Measurements from ENCODE around the gene RERE. TPM values are rescaled to one million over a fixed set of nuclear protein-coding genes. Genes with fewer than 3 reads are reported as not detected.

The RERE gene
- total RNA-seq, 2 donors from 2014 or later = 48.0 to 50.5 TPM

- Mint-ChIP-seq H3K4me1 (peaks cover 22% of the 10 kb centered on the region), H3K27me3 (no peaks in the 10 kb centered on the region), H3K9me3 (no peaks in the 10 kb centered on the region), H3K4me3 (peak overlapping the region; percentile 35), H3K27ac (peak overlapping the region; percentile 58), H3K36me3 (ENCODE audit: low read depth) (peaks cover 13% of the 10 kb centered on the region)
- no peak for ATAC-seq (replicated peaks)
Observed at GRCh38 chr1:8473121-8473875, 344.1 kb downstream of the RERE start.

GRCh38 chr1:8472668-8473067 is 344.8 kb downstream of the RERE start:
- H3K27ac Mint-ChIP-seq = peak overlapping the region; percentile 58
- H3K4me1 Mint-ChIP-seq = peaks cover 15% of the 10 kb centered on the region
- no peaks in the 10 kb centered on the region for H3K27me3 Mint-ChIP-seq
- ATAC-seq (replicated peaks) = peak; percentile 56
- H3K36me3 Mint-ChIP-seq (ENCODE audit: low read depth) = peaks cover 8% of the 10 kb centered on the region
- H3K9me3 Mint-ChIP-seq = no peaks in the 10 kb centered on the region
- peak overlapping the region; percentile 35 for H3K4me3 Mint-ChIP-seq

- H3K27me3 Mint-ChIP-seq = no peaks in the 10 kb centered on the region
- no peaks in the 10 kb centered on the region for H3K36me3 Mint-ChIP-seq (ENCODE audit: low read depth)
- no peaks in the 10 kb centered on the region for H3K9me3 Mint-ChIP-seq
- no peak overlapping the region for H3K4me3 Mint-ChIP-seq
- ATAC-seq (replicated peaks) = no peak
- H3K4me1 Mint-ChIP-seq = peaks cover 12% of the 10 kb centered on the region
- no peak overlapping the region for H3K27ac Mint-ChIP-seq
Observed at GRCh38 chr1:8471451-8471850, 346.0 kb downstream of the RERE start.

- H3K4me3 Mint-ChIP-seq = no peak overlapping the region
- no peaks in the 10 kb centered on the region for H3K9me3 Mint-ChIP-seq
- no peak for ATAC-seq (replicated peaks)
- H3K27ac Mint-ChIP-seq = no peak overlapping the region
- H3K36me3 Mint-ChIP-seq (ENCODE audit: low read depth) = peaks cover 12% of the 10 kb centered on the region
- no peaks in the 10 kb centered on the region for H3K27me3 Mint-ChIP-seq
- H3K4me1 Mint-ChIP-seq = peaks cover 21% of the 10 kb centered on the region
Observed at GRCh38 chr1:8468751-8469150, 348.7 kb downstream of the RERE start.

GRCh38 chr1:8467308-8467707 is 350.1 kb downstream of the RERE start:
- Mint-ChIP-seq H3K4me3 (no peak overlapping the region), H3K27me3 (no peaks in the 10 kb centered on the region), H3K9me3 (no peaks in the 10 kb centered on the region), H3K4me1 (peaks cover 16% of the 10 kb centered on the region), H3K27ac (no peak overlapping the region), H3K36me3 (ENCODE audit: low read depth) (peaks cover 12% of the 10 kb centered on the region)
- ATAC-seq (replicated peaks) = no peak

GRCh38 chr1:8465692-8466091 is 351.7 kb downstream of the RERE start:
- peaks cover 15% of the 10 kb centered on the region for H3K4me1 Mint-ChIP-seq
- H3K36me3 Mint-ChIP-seq (ENCODE audit: low read depth) = peaks cover 12% of the 10 kb centered on the region
- H3K9me3 Mint-ChIP-seq = no peaks in the 10 kb centered on the region
- no peak overlapping the region for H3K4me3 Mint-ChIP-seq
- no peak overlapping the region for H3K27ac Mint-ChIP-seq
- no peak for ATAC-seq (replicated peaks)
- no peaks in the 10 kb centered on the region for H3K27me3 Mint-ChIP-seq

- Mint-ChIP-seq H3K4me3 (no peak overlapping the region), H3K4me1 (peaks cover 15% of the 10 kb centered on the region), H3K27me3 (no peaks in the 10 kb centered on the region), H3K9me3 (no peaks in the 10 kb centered on the region), H3K27ac (peak overlapping the region; percentile 58), H3K36me3 (ENCODE audit: low read depth) (peaks cover 12% of the 10 kb centered on the region)
- ATAC-seq (replicated peaks) = no peak
Observed at GRCh38 chr1:8465013-8465412, 352.4 kb downstream of the RERE start.

- no peak overlapping the region for H3K4me3 Mint-ChIP-seq
- peak overlapping the region; percentile 58 for H3K27ac Mint-ChIP-seq
- no peak for ATAC-seq (replicated peaks)
- no peaks in the 10 kb centered on the region for H3K9me3 Mint-ChIP-seq
- peaks cover 12% of the 10 kb centered on the region for H3K36me3 Mint-ChIP-seq (ENCODE audit: low read depth)
- peaks cover 15% of the 10 kb centered on the region for H3K4me1 Mint-ChIP-seq
- H3K27me3 Mint-ChIP-seq = no peaks in the 10 kb centered on the region
Observed at GRCh38 chr1:8464377-8464776, 353.1 kb downstream of the RERE start.

GRCh38 chr1:8463144-8463927 is 354.1 kb downstream of the RERE start:
- peaks cover 12% of the 10 kb centered on the region for H3K36me3 Mint-ChIP-seq (ENCODE audit: low read depth)
- peak overlapping the region; percentile 58 for H3K27ac Mint-ChIP-seq
- no peaks in the 10 kb centered on the region for H3K9me3 Mint-ChIP-seq
- no peaks in the 10 kb centered on the region for H3K27me3 Mint-ChIP-seq
- H3K4me3 Mint-ChIP-seq = no peak overlapping the region
- H3K4me1 Mint-ChIP-seq = peaks cover 15% of the 10 kb centered on the region
- ATAC-seq (replicated peaks) = peak; percentile 45

GRCh38 chr1:8462371-8462892 is 355.0 kb downstream of the RERE start:
- Mint-ChIP-seq H3K27me3 (no peaks in the 10 kb centered on the region), H3K36me3 (ENCODE audit: low read depth) (peaks cover 12% of the 10 kb centered on the region), H3K4me3 (no peak overlapping the region), H3K27ac (peak overlapping the region; percentile 49), H3K9me3 (no peaks in the 10 kb centered on the region), H3K4me1 (peaks cover 15% of the 10 kb centered on the region)
- no peak for ATAC-seq (replicated peaks)

- Mint-ChIP-seq H3K36me3 (ENCODE audit: low read depth) (peaks cover 12% of the 10 kb centered on the region), H3K4me3 (no peak overlapping the region), H3K27ac (peak overlapping the region; percentile 49), H3K4me1 (peaks cover 22% of the 10 kb centered on the region), H3K9me3 (no peaks in the 10 kb centered on the region), H3K27me3 (no peaks in the 10 kb centered on the region)
- no peak for ATAC-seq (replicated peaks)
Observed at GRCh38 chr1:8461351-8462110, 355.9 kb downstream of the RERE start.

GRCh38 chr1:8460784-8461183 is 356.7 kb downstream of the RERE start:
- ATAC-seq (replicated peaks) = no peak
- Mint-ChIP-seq H3K36me3 (ENCODE audit: low read depth) (peaks cover 12% of the 10 kb centered on the region), H3K4me1 (peaks cover 22% of the 10 kb centered on the region), H3K4me3 (no peak overlapping the region), H3K27ac (no peak overlapping the region), H3K9me3 (no peaks in the 10 kb centered on the region), H3K27me3 (no peaks in the 10 kb centered on the region)

- peaks cover 12% of the 10 kb centered on the region for H3K36me3 Mint-ChIP-seq (ENCODE audit: low read depth)
- H3K4me1 Mint-ChIP-seq = peaks cover 22% of the 10 kb centered on the region
- H3K27ac Mint-ChIP-seq = no peak overlapping the region
- no peaks in the 10 kb centered on the region for H3K27me3 Mint-ChIP-seq
- H3K9me3 Mint-ChIP-seq = no peaks in the 10 kb centered on the region
- H3K4me3 Mint-ChIP-seq = no peak overlapping the region
- no peak for ATAC-seq (replicated peaks)
Observed at GRCh38 chr1:8460132-8460544, 357.3 kb downstream of the RERE start.

- no peak for ATAC-seq (replicated peaks)
- H3K9me3 Mint-ChIP-seq = no peaks in the 10 kb centered on the region
- peak overlapping the region; percentile 52 for H3K27ac Mint-ChIP-seq
- no peak overlapping the region for H3K4me3 Mint-ChIP-seq
- peaks cover 13% of the 10 kb centered on the region for H3K4me1 Mint-ChIP-seq
- H3K36me3 Mint-ChIP-seq (ENCODE audit: low read depth) = no peaks in the 10 kb centered on the region
- no peaks in the 10 kb centered on the region for H3K27me3 Mint-ChIP-seq
Observed at GRCh38 chr1:8458607-8459006, 358.8 kb downstream of the RERE start.
